Spleen (tissue), 7 donors: ENCODE results near the gene WNT7A.

Experiments used
- POLR2AphosphoS5 ChIP-seq, 3 donors: sonication (generic); formaldehyde crosslinking; IDR thresholded peaks; one replicate each; pipeline ENCODE4 v1.5.1; 2017; ENCODE audit warnings: antibody characterized with exemption in 3 of 3
- TF ChIP-seq, protein P1 (sequence below), 11 experiments: fragments of 200-600 bp in 7 of 11; fragments of 450-650 bp in 4 of 11; sonication (generic) in 4 of 11; IDR thresholded peaks in 8 of 11; conservative IDR thresholded peaks in 3 of 11; 1 replicate in 7 of 11; 2 replicates in 4 of 11; pipeline versions ENCODE4 v1.4.0 to v1.8.0; 2016 to 2021; ENCODE audit warnings: antibody characterized with exemption in 11 of 11, inconsistent platforms in 4 of 11, mild to moderate bottlenecking in 1 of 11
- donor health status: DM: no; HTN: no; CAD: no; lungs with moderate emphysema.
- donor health status: DM: no; HTN: no; CAD: no.
- donor health status: DM: no; HTN: no; CAD: no.

DNA sequence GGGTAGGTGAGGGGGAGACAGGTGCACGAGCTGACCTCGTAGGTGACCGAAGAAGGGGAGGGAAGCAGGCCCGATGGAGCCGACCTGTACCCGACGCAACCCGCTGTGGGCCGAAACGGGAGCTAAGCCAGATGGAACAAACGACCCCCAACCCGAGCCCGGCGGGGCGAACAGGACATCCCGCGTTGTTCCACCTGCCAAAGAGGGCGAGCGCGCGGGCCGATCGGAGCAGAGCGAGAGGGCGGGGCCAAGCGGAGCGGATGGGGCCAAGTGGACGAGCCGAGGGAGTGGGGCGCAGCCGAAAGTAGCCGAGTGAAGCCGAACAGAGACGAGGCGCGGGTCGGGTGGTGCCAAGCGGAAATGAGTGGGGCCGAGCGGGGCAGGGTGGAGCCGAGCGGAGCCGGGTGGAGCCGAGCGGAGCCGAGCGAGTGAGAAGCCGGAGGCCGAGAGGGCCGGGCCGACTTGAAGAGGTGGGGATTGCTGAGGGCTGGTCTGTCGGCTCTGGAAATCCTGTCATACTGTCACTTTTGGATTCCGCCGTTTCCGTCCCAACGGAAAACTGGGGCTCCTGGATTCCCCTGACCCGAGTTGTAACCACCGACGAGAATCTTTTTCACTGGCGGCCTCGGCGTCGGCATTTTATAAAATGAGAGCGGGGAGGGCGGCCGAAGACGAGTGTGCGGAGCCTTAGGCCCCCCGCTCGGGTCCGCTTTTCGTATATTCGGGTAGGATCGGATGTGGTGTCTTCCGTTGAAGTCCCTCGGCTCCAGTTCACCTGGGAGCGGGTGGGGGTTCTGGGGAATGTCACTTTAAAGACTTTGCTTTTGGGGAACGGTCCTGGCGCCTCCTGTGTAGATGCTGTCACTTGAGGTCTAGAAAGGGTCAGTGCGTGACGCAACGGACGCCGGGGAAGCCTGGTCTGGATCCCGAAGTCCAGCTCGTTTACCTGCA, 15.6 kb upstream of the WNT7A start:
- TF ChIP-seq, protein P1, sequence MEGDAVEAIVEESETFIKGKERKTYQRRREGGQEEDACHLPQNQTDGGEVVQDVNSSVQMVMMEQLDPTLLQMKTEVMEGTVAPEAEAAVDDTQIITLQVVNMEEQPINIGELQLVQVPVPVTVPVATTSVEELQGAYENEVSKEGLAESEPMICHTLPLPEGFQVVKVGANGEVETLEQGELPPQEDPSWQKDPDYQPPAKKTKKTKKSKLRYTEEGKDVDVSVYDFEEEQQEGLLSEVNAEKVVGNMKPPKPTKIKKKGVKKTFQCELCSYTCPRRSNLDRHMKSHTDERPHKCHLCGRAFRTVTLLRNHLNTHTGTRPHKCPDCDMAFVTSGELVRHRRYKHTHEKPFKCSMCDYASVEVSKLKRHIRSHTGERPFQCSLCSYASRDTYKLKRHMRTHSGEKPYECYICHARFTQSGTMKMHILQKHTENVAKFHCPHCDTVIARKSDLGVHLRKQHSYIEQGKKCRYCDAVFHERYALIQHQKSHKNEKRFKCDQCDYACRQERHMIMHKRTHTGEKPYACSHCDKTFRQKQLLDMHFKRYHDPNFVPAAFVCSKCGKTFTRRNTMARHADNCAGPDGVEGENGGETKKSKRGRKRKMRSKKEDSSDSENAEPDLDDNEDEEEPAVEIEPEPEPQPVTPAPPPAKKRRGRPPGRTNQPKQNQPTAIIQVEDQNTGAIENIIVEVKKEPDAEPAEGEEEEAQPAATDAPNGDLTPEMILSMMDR (IDR thresholded peaks at IDR 0.05 in 8 of 11, conservative IDR thresholded peaks at IDR 0.05 in 3 of 11) = no peak
- peak; percentile 81 to 86 (median 82) for TF ChIP-seq POLR2AphosphoS5 (IDR thresholded peaks at IDR 0.05)
